ENCODE measurements around the gene RTKN2. TPM values are rescaled to one million over a fixed set of nuclear protein-coding genes. Genes with fewer than 3 reads are reported as not detected.

RTKN2 gene
- total RNA-seq, 1 donor from 2014 or later: under 0.01 TPM

- DNase-seq (ENCODE audit: low read depth in 2 of 2): no peak
Observed at GRCh38 chr10:62230344-62231121, 38.1 kb downstream of the RTKN2 start.

- DNase-seq (ENCODE audit: low read depth in 2 of 2): no peak
Observed at GRCh38 chr10:62225362-62225761, 43.3 kb downstream of the RTKN2 start.

- no peak for DNase-seq (ENCODE audit: low read depth in 2 of 2)
Observed at GRCh38 chr10:62224606-62225005, 44.0 kb downstream of the RTKN2 start.

- DNase-seq (ENCODE audit: low read depth in 2 of 2): no peak
Observed at GRCh38 chr10:62217683-62218082, 51.0 kb downstream of the RTKN2 start.

- DNase-seq (ENCODE audit: low read depth in 2 of 2): no peak
Observed at GRCh38 chr10:62214364-62214874, 54.2 kb downstream of the RTKN2 start.

- no peak for DNase-seq (ENCODE audit: low read depth in 2 of 2)
Observed at GRCh38 chr10:62205750-62206399, 62.8 kb downstream of the RTKN2 start.

- no peak for DNase-seq (ENCODE audit: low read depth in 2 of 2)
Observed at GRCh38 chr10:62199584-62199983, 69.1 kb downstream of the RTKN2 start.

- DNase-seq (ENCODE audit: low read depth in 2 of 2): no peak
Observed at GRCh38 chr10:62196528-62196927, 72.1 kb downstream of the RTKN2 start.

GRCh38 chr10:62195675-62195926 is 73.0 kb downstream of the RTKN2 start:
- no peak for DNase-seq (ENCODE audit: low read depth in 2 of 2)

GRCh38 chr10:62194924-62195674 is 73.5 kb downstream of the RTKN2 start:
- DNase-seq (ENCODE audit: low read depth in 2 of 2): no peak

- no peak for DNase-seq (ENCODE audit: low read depth in 2 of 2)
Observed at GRCh38 chr10:62193479-62193878, 75.2 kb downstream of the RTKN2 start.

GRCh38 chr10:62189131-62189530 is 79.5 kb downstream of the RTKN2 start:
- no peak for DNase-seq (ENCODE audit: low read depth in 2 of 2)

- DNase-seq (ENCODE audit: low read depth in 2 of 2): no peak
Observed at GRCh38 chr10:62188021-62188616, 80.5 kb downstream of the RTKN2 start.

- DNase-seq (ENCODE audit: low read depth in 2 of 2): peak in 1 of 2 donors; percentile 10
Observed at GRCh38 chr10:62186999-62187675, 81.5 kb downstream of the RTKN2 start.

GRCh38 chr10:62185919-62186692 is 82.5 kb downstream of the RTKN2 start:
- DNase-seq (ENCODE audit: low read depth in 2 of 2): no peak

GRCh38 chr10:62183857-62184795 is 84.5 kb downstream of the RTKN2 start:
- DNase-seq (ENCODE audit: low read depth in 2 of 2): no peak

- no peak for DNase-seq (ENCODE audit: low read depth in 2 of 2)
Observed at GRCh38 chr10:62183442-62183841, 85.2 kb downstream of the RTKN2 start.

- no peak for DNase-seq (ENCODE audit: low read depth in 2 of 2)
Observed at GRCh38 chr10:62182595-62182994, 86.0 kb downstream of the RTKN2 start.

GRCh38 chr10:62182171-62182570 is 86.5 kb downstream of the RTKN2 start:
- DNase-seq (ENCODE audit: low read depth in 2 of 2): no peak

GRCh38 chr10:62180677-62181076 is 88.0 kb downstream of the RTKN2 start:
- DNase-seq (ENCODE audit: low read depth in 2 of 2): no peak

Measured in lung microvascular endothelial cell (primary cell).